ENCODE results near the gene MFRP. TPM values are rescaled to one million over a fixed set of nuclear protein-coding genes. Genes with fewer than 3 reads are reported as not detected.

Gene MFRP
- total and polyA plus RNA-seq, 10 donors, result 0.02 to 0.16 (median 0.03) TPM; not detected in 6

DNA sequence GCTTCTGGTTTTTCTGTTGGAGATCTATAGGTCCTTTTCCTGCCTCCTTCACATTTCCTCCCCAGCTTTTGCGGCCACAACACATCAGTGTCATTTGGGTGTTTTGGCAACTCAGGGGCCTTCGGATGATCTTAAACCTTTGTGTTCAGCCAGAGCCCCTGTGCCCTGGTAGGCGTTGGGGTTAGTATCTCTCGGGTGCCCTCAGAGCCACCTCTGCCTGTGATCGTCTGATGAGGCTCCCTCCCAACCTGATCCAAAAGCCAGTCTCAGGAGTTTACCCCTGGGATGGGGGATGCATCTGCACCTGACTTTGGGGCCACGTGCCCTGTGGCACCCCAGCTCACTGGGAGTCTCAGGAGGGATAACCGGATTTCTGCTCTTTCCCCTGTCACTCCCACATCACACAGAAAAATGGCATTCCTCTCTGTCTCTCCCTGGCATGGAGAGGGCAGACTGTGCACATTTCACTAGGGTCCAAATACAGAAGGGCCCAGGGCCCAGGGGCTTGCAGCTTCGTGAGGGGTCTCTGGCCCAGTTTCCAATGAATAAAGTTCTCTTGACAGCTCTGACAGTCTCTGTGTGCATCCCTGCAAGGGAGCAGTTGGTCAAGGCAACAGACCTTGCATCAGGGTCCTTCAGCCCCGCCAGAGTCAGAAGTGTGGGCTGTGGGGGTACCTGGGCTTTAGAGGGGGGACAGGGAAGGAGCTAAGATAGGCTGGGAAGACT, 9.6 kb downstream of the MFRP start:
- H3K4me1 ChIP-seq, result peaks cover 43 to 93% (median 73%) of the 10 kb centered on the region in 6 donors
- peak; percentile 63 for DNase-seq
- WGBS, 5 donors, result 80 to 93% (median 91%) methylated on average over 9 of the region's 9 CpGs
- no peak for TF ChIP-seq POLR2A (IDR thresholded peaks at IDR 0.05)
- no peak for TF ChIP-seq POLR2AphosphoS5 (IDR thresholded peaks at IDR 0.05)
- TF ChIP-seq, protein P1, sequence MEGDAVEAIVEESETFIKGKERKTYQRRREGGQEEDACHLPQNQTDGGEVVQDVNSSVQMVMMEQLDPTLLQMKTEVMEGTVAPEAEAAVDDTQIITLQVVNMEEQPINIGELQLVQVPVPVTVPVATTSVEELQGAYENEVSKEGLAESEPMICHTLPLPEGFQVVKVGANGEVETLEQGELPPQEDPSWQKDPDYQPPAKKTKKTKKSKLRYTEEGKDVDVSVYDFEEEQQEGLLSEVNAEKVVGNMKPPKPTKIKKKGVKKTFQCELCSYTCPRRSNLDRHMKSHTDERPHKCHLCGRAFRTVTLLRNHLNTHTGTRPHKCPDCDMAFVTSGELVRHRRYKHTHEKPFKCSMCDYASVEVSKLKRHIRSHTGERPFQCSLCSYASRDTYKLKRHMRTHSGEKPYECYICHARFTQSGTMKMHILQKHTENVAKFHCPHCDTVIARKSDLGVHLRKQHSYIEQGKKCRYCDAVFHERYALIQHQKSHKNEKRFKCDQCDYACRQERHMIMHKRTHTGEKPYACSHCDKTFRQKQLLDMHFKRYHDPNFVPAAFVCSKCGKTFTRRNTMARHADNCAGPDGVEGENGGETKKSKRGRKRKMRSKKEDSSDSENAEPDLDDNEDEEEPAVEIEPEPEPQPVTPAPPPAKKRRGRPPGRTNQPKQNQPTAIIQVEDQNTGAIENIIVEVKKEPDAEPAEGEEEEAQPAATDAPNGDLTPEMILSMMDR (IDR thresholded peaks at IDR 0.05 in 8 of 11, conservative IDR thresholded peaks at IDR 0.05 in 3 of 11), result no peak
- no peak overlapping the region for H3K27ac ChIP-seq
- peaks cover 3 to 36% (median 16%) of the 10 kb centered on the region in 7 donors for H3K27me3 ChIP-seq (replicated peaks in 1 of 7)
- no peaks in the 10 kb centered on the region for H3K9me3 ChIP-seq
- H3K4me3 ChIP-seq, result no peak overlapping the region
- peaks cover 0 to 18% (median 8%) of the 10 kb centered on the region in 6 donors for H3K36me3 ChIP-seq
- intact Hi-C loops (cut with DNase I; ENCODE audit: low total_unique reads), result no loop called here

- Histone ChIP-seq H3K27ac (no peak overlapping the region), H3K27me3 (replicated peaks in 1 of 7) (peaks cover 3 to 26% (median 16%) of the 10 kb centered on the region in 7 donors), H3K9me3 (no peaks in the 10 kb centered on the region), H3K4me1 (peaks cover 34 to 83% (median 63%) of the 10 kb centered on the region in 6 donors), H3K4me3 (peak overlapping the region in 4 of 8 donors; percentile 93 to 99 (median 95)), H3K36me3 (peaks cover 0 to 18% (median 8%) of the 10 kb centered on the region in 6 donors)
- TF ChIP-seq POLR2A (IDR thresholded peaks at IDR 0.05) (no peak), POLR2AphosphoS5 (IDR thresholded peaks at IDR 0.05) (peak in 1 of 3 donors; percentile 11)
- TF ChIP-seq, protein P1 (IDR thresholded peaks at IDR 0.05 in 8 of 11, conservative IDR thresholded peaks at IDR 0.05 in 3 of 11), result no peak
- DNase-seq, result peak; percentile 80
- WGBS, 5 donors, result 90 to 93% (median 92%) methylated on average over 27 to 30 of the region's 30 CpGs
- intact Hi-C loops (cut with DNase I; ENCODE audit: low total_unique reads), result no loop called here
Observed at GRCh38 chr11:119335655-119336543, 10.6 kb downstream of the MFRP start.

- peak overlapping the region; percentile 81 to 99 (median 94) for H3K4me3 ChIP-seq
- WGBS, 5 donors, result 63 to 76% (median 73%) methylated on average over 10 to 15 of the region's 15 CpGs
- DNase-seq, result no peak
- TF ChIP-seq POLR2A (IDR thresholded peaks at IDR 0.05), result no peak
- TF ChIP-seq POLR2AphosphoS5 (IDR thresholded peaks at IDR 0.05), result no peak
- TF ChIP-seq, protein P1 (IDR thresholded peaks at IDR 0.05 in 8 of 11, conservative IDR thresholded peaks at IDR 0.05 in 3 of 11), result no peak
- peak overlapping the region in 5 of 8 donors; percentile 84 to 91 (median 88) for H3K27ac ChIP-seq
- intact Hi-C loops (cut with DNase I; ENCODE audit: low total_unique reads), result no loop called here
- peaks cover 0 to 19% (median 10%) of the 10 kb centered on the region in 7 donors for H3K27me3 ChIP-seq (replicated peaks in 1 of 7)
- no peaks in the 10 kb centered on the region for H3K9me3 ChIP-seq
- peaks cover 27 to 76% (median 56%) of the 10 kb centered on the region in 6 donors for H3K4me1 ChIP-seq
- H3K36me3 ChIP-seq, result peaks cover 0 to 18% (median 8%) of the 10 kb centered on the region in 6 donors
Observed at GRCh38 chr11:119335091-119335654, 11.3 kb downstream of the MFRP start.
